GM12801 (cell line): ENCODE data around the gene LIPT1.

Experiments used
- TF ChIP-seq, protein P1 (sequence below): IDR thresholded peaks from one replicate; pipeline ENCODE4 v1.5.1; 2011; ENCODE audit warnings: control low read depth; ENCODE audit not compliant: insufficient read length; ENCODE audit errors: extremely low read depth

The LIPT1 gene

DNA sequence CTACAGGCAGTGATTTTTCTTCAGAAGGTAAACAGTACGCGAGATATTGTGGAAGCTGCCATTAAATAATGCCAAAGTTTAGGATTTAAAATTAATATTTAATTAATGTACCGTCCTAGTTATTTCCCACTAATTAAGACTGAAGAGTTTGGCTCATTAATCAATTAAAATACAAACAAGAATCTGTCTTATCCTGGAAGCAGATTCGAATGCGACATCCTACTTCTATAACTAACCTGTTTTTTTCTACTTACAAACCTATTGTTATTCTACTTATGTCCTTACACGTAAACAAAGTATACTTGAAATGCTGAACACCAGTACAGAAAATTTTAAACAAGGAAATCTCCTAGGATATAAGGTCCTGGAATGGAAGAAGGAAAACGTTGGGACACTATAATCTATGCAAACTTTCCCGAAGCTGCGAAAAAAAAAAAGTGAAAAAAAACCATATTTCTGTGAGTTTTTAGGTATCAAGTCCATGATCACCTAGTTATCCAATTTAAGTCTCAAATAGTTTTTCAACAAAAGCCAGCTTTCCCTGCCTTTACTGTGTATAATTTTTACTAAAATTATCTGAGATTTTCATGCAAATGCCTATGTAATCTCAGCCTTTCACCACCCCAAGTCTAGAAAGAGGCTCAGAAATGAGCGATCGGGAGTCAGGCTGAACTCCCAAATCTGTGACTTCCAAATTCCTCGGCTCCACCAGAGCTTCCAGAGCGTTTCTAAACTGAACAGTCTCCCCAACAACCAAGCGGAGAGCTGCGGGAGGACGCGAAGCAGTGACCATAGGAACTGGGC is 14.5 kb upstream of the LIPT1 start:
- TF ChIP-seq, protein P1, sequence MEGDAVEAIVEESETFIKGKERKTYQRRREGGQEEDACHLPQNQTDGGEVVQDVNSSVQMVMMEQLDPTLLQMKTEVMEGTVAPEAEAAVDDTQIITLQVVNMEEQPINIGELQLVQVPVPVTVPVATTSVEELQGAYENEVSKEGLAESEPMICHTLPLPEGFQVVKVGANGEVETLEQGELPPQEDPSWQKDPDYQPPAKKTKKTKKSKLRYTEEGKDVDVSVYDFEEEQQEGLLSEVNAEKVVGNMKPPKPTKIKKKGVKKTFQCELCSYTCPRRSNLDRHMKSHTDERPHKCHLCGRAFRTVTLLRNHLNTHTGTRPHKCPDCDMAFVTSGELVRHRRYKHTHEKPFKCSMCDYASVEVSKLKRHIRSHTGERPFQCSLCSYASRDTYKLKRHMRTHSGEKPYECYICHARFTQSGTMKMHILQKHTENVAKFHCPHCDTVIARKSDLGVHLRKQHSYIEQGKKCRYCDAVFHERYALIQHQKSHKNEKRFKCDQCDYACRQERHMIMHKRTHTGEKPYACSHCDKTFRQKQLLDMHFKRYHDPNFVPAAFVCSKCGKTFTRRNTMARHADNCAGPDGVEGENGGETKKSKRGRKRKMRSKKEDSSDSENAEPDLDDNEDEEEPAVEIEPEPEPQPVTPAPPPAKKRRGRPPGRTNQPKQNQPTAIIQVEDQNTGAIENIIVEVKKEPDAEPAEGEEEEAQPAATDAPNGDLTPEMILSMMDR = no peak

DNA sequence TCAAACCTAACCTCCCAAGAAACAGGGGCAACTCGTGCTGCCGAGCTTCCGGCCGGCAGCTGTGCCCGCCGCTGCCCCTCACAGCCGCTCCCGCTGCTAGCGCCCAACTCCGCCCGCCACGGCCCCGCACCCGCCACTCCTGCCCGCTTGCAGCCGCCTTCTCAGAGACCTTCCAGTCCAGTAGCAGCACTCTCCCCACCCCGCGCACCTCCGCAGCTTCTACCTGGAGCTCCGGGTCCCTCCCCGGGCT is 14.0 kb upstream of the LIPT1 start:
- TF ChIP-seq, protein P1 = no peak

DNA sequence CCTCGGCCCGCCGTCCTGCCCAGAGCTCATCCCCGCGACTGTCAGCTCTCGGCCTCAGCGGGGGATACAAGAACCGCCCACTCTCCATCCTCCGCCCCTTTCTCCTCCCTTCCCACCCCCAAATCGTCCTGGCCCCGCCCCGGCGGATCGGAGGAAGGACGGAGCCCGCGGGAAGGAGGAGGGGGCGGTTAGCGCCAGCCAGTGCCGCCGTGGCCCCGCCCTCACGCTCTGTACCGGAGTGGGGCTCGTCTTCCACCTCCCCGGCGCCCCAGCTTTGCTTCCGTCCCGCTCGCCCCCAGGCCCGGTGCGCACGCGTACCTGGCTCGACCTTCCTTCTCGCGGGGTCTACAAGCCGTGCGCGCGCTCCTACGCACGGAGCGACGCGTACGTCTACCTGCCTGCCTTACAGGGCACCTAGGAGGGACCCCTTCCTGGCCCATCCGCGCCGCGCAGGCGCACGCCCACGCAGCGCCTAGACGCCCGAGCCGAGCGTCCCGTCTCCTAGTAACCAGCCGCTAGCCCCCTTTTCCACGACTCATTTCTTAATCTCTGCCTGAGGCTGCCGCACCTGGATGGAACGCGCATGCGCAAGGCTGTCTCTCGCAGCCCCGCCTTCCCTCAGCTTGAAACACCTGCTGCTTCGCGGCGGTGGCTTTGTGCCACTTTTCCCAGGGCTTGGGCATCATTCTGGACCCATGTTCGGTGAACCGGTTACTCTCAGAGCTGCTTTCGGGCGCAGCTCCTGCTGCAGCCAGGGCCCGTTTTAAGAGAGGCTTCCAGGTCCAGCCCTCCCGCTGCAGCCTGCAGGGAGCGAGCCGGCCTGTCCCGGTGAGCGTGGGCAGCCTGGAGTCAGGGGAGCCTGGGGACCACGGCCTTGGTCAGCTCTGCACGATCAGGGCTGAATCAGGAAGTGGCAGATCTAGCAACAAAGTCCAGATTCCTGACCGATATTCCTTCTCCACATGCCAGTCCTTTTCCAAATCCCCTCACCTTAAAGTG is 13.4 kb upstream of the LIPT1 start, which contains the start of gene C2orf15:
C2orf15 (plus strand) TSS at position 598 of the 999 bp plus-strand sequence. CDS start 8,852 bp downstream, outside the sequence.
- TF ChIP-seq, protein P1 = no peak

DNA sequence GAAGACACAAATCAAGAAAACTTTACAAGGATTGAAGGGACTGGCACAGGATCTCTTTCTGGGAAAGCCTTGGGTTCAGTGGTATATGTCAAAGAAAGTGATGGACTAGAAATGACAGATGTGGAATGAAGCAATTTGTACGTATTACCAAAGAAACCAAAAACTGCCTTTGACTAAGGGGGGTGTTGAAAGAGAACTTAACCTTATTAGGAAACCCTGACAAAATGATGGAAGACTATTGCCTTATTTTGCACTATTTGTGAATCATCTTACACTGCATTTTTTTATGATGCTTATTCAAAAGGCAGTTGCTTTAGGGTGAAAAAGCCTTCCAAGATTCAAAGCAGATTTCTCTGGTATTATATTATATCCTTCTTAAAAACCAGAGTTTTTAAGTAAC is 4.1 kb upstream of the LIPT1 start:
- TF ChIP-seq, protein P1 = no peak

DNA sequence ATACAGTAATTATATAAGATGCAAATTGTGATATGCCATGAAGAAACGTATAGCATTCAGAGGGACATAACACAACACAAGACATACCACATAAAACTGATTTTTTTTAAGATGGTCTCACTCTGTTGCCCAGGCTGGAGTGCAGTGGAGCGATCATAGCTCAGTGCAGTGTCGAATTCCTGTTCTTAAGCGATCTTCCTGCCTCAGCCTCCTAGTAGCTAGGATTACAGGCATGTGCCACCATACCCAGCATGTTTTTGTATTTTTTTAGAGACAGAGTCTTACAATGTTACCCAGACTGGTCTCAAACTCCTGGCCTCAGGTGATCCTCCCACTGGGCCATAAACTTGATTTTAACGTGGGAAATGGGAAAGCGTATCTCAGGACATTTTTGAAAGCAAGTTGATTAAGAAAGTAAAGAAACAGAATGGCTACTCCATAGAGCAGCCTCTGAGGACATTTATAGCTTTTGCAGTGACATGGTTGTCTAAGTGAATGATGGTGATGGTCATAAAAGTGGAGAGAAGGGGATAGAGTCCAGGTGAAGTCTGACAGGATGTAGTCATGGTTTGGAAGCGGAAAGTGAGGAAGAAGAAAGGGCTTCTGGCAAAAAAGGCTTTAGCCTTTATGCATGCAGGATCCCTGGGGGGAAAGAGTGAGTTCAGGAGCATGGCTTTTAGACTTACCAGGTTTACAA is 2.4 kb upstream of the LIPT1 start:
- TF ChIP-seq, protein P1 = no peak

DNA sequence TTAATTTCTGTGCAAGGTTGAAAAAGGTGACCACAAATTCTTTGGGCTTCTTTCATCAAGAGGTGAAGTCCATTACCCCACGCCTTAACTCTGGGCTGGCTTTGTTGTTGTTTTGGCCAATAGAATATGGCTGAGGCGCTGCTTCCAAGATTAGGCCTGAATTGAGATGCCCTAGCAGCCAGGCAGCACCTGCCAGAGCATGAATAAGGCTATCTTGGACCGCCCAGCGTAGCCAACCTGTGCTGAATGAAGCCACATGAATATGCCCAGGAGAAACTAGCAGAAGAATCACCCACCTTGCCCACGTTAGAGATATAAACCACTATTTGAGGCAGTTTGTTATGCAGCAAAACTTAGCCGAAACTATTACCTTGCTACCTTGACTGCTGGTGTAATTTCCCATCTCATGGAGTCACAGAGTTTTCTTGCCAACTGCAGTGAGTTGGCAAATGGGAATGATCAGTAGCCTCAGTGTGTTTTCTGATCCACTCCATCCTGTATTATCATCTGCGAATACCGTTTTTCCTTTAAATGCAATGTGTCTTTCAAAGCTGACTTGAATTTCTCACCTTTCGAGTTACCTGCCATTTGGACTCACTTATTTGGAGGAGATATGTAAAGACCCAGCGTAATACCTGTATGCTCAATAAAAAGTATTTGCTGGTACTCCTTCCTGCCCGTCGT is 704 bp upstream of the LIPT1 start:
- TF ChIP-seq, protein P1 = no peak

DNA sequence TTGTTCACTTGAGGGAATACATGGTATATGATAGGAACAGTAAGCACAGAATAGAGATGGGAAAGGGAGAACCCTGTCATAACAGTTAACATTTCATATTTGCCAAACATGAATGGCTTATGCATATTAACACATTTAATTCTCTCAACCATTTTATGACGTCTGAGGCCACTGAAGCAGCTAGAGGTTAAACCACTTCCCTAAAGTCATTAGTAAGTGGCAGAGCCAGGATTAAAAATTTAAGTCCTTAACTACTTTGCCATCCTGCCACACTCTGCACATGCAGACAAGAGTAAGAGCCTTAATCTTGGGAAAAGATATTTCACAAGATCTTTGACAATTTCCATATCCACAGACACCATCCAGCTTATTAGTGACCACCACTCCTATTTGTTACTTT is 2.1 kb downstream of the LIPT1 start:
- TF ChIP-seq, protein P1 = no peak
